Endothelial cell (in vitro differentiated cells): ENCODE results near the gene NOL6. TPM values are rescaled to one million over a fixed set of nuclear protein-coding genes. Genes with fewer than 3 reads are reported as not detected.

Experiments
- DNase-seq: peaks from one replicate; pipeline ENCODE4 v3.0.0; 2021; ENCODE audit warnings: low spot score
- H3K27ac Mint-ChIP-seq: one replicate; pipeline ENCODE4 v1.8.0; 2021; ENCODE audit warnings: mixed read lengths, inconsistent platforms; ENCODE audit not compliant: unreplicated experiment
- H3K27me3 Mint-ChIP-seq: one replicate; pipeline ENCODE4 v1.8.0; 2021; ENCODE audit warnings: mild to moderate bottlenecking, moderate library complexity, mixed read lengths, inconsistent platforms; ENCODE audit not compliant: unreplicated experiment
- H3K36me3 Mint-ChIP-seq: one replicate; pipeline ENCODE4 v1.8.0; 2021; ENCODE audit warnings: mild to moderate bottlenecking, low read depth, mixed read lengths, inconsistent platforms; ENCODE audit not compliant: unreplicated experiment
- H3K4me1 Mint-ChIP-seq: one replicate; pipeline ENCODE4 v1.8.0; 2021; ENCODE audit warnings: mild to moderate bottlenecking, mixed read lengths, inconsistent platforms; ENCODE audit not compliant: unreplicated experiment
- H3K4me3 Mint-ChIP-seq: one replicate; pipeline ENCODE4 v1.8.0; 2021; ENCODE audit warnings: mild to moderate bottlenecking, mixed read lengths, inconsistent platforms; ENCODE audit not compliant: unreplicated experiment
- H3K9me3 Mint-ChIP-seq: one replicate; pipeline ENCODE4 v1.8.0; 2021; ENCODE audit warnings: mixed read lengths, inconsistent platforms; ENCODE audit not compliant: unreplicated experiment
- total RNA-seq: library from RNA; stranded (reverse); fragmentation: NEBNext Ultra II Directional; extraction: Animal tissue kit (Norgen Biotek cat#: 25700); gene quantifications from one replicate; pipeline ENCODE4 v1.2.1, GENCODE V29; 2021; ENCODE audit not compliant: unreplicated experiment
- TF ChIP-seq, protein P1 (sequence below): fragments of 200-600 bp; sonication (generic); IDR thresholded peaks from one replicate; pipeline ENCODE4 v1.5.0; 2021; ENCODE audit warnings: antibody characterized with exemption; ENCODE audit not compliant: unreplicated experiment

NOL6 gene
- total RNA-seq, 1 donor from 2014 or later, result 22.6 TPM

DNA sequence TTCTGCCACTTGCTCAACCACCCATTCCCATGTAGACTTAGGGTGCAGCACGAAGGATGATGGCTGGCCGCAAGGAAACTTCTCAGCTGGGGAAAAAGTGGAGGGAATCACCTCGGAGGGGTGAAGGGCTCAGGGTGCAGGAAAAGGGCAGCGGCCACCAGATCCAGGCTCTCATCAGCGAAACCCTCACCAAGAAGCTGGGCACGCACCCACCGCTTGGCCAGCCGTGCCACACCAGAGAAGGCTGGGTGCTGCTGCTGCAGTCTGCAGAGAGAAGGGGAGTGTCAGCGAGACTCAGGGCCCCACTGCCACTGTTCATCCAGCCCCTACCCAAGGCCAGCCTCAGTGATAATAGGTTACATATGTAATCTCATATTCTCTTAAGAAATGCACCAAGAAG lies 8.6 kb downstream of the NOL6 start:
- peaks cover 8% of the 10 kb centered on the region for H3K27me3 Mint-ChIP-seq
- DNase-seq, result no peak
- H3K9me3 Mint-ChIP-seq, result no peaks in the 10 kb centered on the region
- no peaks in the 10 kb centered on the region for H3K4me1 Mint-ChIP-seq
- TF ChIP-seq, protein P1, sequence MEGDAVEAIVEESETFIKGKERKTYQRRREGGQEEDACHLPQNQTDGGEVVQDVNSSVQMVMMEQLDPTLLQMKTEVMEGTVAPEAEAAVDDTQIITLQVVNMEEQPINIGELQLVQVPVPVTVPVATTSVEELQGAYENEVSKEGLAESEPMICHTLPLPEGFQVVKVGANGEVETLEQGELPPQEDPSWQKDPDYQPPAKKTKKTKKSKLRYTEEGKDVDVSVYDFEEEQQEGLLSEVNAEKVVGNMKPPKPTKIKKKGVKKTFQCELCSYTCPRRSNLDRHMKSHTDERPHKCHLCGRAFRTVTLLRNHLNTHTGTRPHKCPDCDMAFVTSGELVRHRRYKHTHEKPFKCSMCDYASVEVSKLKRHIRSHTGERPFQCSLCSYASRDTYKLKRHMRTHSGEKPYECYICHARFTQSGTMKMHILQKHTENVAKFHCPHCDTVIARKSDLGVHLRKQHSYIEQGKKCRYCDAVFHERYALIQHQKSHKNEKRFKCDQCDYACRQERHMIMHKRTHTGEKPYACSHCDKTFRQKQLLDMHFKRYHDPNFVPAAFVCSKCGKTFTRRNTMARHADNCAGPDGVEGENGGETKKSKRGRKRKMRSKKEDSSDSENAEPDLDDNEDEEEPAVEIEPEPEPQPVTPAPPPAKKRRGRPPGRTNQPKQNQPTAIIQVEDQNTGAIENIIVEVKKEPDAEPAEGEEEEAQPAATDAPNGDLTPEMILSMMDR, result no peak
- no peak overlapping the region for H3K27ac Mint-ChIP-seq
- H3K4me3 Mint-ChIP-seq, result no peak overlapping the region
- H3K36me3 Mint-ChIP-seq, result peaks cover 60% of the 10 kb centered on the region

DNA sequence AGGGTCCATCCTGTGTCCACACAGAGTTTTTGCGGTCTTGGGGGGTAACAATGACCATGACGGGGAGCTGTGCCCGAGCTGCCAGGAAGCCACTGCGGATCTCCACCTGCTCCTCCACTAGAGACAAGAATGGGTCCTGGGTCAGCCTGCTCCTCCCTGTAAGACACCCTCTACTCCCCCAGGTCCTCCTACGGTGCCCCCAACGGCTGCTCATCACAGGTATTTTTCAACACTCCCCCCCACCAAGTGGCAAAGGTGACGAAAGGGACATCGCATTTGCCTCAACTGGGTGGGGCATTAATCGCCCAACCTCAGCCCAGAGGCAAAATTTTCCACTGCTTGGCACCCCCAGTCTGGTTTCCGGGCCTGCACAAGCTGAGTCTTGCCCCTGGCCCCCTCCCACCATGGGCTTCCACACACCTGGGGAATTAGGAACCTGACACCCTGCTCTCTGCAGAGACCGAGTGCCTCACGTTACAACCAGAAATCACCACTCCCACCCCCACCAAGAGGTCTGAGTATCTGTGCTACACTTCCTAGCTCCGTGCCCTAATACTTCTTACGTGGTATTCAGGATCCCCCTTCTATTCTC lies 9.6 kb downstream of the NOL6 start:
- Mint-ChIP-seq H3K36me3 (peaks cover 50% of the 10 kb centered on the region), H3K9me3 (no peaks in the 10 kb centered on the region), H3K4me1 (peaks cover 4% of the 10 kb centered on the region)

DNA sequence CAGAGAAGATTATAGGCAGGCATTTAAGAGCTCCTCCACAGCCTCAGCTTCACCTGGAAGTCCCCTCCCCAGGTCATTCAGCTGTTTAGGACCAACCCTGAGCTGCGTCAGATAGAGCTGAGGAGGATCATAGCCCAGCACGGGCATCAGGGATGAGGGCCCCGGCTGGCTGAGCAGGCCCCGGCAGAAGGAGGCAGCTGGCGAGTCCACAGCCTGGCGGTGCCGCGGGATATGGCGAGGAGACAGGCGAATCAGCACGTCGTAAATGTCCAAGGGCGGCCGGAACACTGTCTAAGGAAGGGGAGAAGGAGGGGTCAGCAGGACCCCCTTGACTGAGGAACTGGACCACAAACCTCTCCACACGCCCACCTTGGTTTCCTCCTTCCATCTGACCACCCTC lies 10.6 kb downstream of the NOL6 start:
- H3K27ac Mint-ChIP-seq, result no peak overlapping the region
- peaks cover 6% of the 10 kb centered on the region for H3K27me3 Mint-ChIP-seq
- TF ChIP-seq, protein P1, result no peak
- H3K4me1 Mint-ChIP-seq, result peaks cover 10% of the 10 kb centered on the region
- peaks cover 42% of the 10 kb centered on the region for H3K36me3 Mint-ChIP-seq
- DNase-seq, result no peak
- no peaks in the 10 kb centered on the region for H3K9me3 Mint-ChIP-seq
- H3K4me3 Mint-ChIP-seq, result no peak overlapping the region

More for the DNA sequence above, 9.6 kb downstream of the NOL6 start:
- no peak for DNase-seq
- H3K27ac Mint-ChIP-seq, result no peak overlapping the region
- peaks cover 8% of the 10 kb centered on the region for H3K27me3 Mint-ChIP-seq
- TF ChIP-seq, protein P1, result no peak
- peak overlapping the region; percentile 62 for H3K4me3 Mint-ChIP-seq

DNA sequence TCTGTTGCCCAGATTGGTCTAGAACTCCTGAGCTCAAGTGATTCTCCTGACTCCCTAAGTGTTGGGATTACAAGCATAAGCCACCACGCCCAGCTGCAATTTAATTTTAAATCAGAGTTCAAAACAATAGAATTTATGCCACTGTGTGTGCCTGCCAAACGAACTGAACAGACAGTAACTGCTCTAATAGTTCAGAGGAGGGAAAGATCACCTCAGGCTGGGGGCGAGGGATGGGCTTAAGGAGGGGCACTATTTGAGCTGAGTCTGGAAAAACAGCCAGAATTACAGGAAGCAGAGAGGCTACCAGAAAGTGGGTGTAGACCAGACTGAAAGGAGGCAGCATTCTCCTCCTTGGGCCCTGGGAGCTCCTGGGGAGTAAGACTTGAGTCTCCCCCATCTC lies 12.2 kb downstream of the NOL6 start:
- Mint-ChIP-seq H3K27me3 (peaks cover 7% of the 10 kb centered on the region), H3K9me3 (no peaks in the 10 kb centered on the region), H3K27ac (no peak overlapping the region), H3K4me1 (peaks cover 10% of the 10 kb centered on the region), H3K36me3 (peaks cover 39% of the 10 kb centered on the region), H3K4me3 (no peak overlapping the region)
- TF ChIP-seq, protein P1, result no peak
- DNase-seq, result no peak

DNA sequence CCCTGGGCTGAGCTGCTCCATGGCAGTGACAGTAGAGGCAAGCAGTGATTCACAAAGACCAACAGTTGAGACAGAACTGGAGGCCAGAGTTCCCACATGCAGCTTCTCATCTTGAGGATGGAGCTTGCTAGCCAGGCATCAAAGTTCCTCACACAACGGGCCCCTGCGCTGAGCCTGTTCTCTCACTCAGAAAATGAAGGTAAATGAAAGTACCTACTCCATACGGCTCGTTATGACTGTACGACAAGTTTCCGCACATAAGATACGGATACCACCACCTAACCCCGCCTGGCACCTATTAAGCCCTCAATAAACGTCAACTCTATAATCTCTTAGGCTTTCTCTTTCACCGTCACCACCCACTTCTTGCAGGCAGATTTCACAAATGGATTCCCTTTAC lies 12.9 kb downstream of the NOL6 start:
- Mint-ChIP-seq H3K27ac (no peak overlapping the region), H3K27me3 (peaks cover 7% of the 10 kb centered on the region), H3K9me3 (no peaks in the 10 kb centered on the region), H3K36me3 (peaks cover 34% of the 10 kb centered on the region), H3K4me1 (peaks cover 10% of the 10 kb centered on the region), H3K4me3 (no peak overlapping the region)
- TF ChIP-seq, protein P1, result no peak
- no peak for DNase-seq
